HG03108 (cell line): ENCODE measurements around the gene TSSC4.

ENCODE experiments used
- ATAC-seq: cut with Tn5 transposase; IDR thresholded peaks from one replicate; pipeline ENCODE4 v1.9.1; 2021; ENCODE audit warnings: moderate library complexity; ENCODE audit not compliant: unreplicated experiment

TSSC4 gene

GRCh38 chr11:2431395-2431794 lies 30.8 kb downstream of the TSSC4 start:
- no peak for ATAC-seq

- no peak for ATAC-seq
Measured at GRCh38 chr11:2432171-2432621, 31.6 kb downstream of the TSSC4 start.

- ATAC-seq: no peak
Measured at GRCh38 chr11:2432628-2433071, 32.1 kb downstream of the TSSC4 start.

GRCh38 chr11:2433106-2433925 lies 32.8 kb downstream of the TSSC4 start:
- no peak for ATAC-seq

GRCh38 chr11:2434008-2434407 lies 33.5 kb downstream of the TSSC4 start:
- no peak for ATAC-seq

- ATAC-seq: no peak
Measured at GRCh38 chr11:2434506-2435255, 34.1 kb downstream of the TSSC4 start.

- ATAC-seq: no peak
Measured at GRCh38 chr11:2435288-2436012, 34.9 kb downstream of the TSSC4 start.

GRCh38 chr11:2436013-2436520 lies 35.5 kb downstream of the TSSC4 start:
- ATAC-seq: no peak

- no peak for ATAC-seq
Measured at GRCh38 chr11:2436521-2437031, 36.0 kb downstream of the TSSC4 start.

GRCh38 chr11:2437516-2437915 lies 37.0 kb downstream of the TSSC4 start:
- no peak for ATAC-seq

GRCh38 chr11:2439820-2440219 lies 39.3 kb downstream of the TSSC4 start:
- no peak for ATAC-seq

GRCh38 chr11:2440646-2441045 lies 40.1 kb downstream of the TSSC4 start:
- no peak for ATAC-seq

GRCh38 chr11:2441171-2441570 lies 40.6 kb downstream of the TSSC4 start:
- no peak for ATAC-seq

- no peak for ATAC-seq
Measured at GRCh38 chr11:2442589-2442988, 42.0 kb downstream of the TSSC4 start.

GRCh38 chr11:2443406-2443805 lies 42.9 kb downstream of the TSSC4 start:
- ATAC-seq: no peak

GRCh38 chr11:2443881-2444820 lies 43.6 kb downstream of the TSSC4 start, which contains the start of gene TRPM5:
TRPM5 (minus strand) TSS chr11:2444514; CDS start chr11:2423036, 21,478 bp downstream.
- ATAC-seq: no peak

- no peak for ATAC-seq
Measured at GRCh38 chr11:2444821-2445745, 44.5 kb downstream of the TSSC4 start, which contains the start of gene KCNQ1. KCNQ1 (plus strand) TSS chr11:2445008; CDS start chr11:2445099, 91 bp downstream.

GRCh38 chr11:2445746-2446551 lies 45.4 kb downstream of the TSSC4 start:
- no peak for ATAC-seq
